ENCODE data around the gene FBXW7. TPM values are rescaled to one million over a fixed set of nuclear protein-coding genes. Genes with fewer than 3 reads are reported as not detected.
A peak's percentile ranks its signal among the peaks of the same experiment; 100 is the strongest.

FBXW7 gene
- total and polyA plus RNA-seq, 8 donors = 10.1 to 30.1 (median 17.6) TPM

GRCh38 chr4:152503653-152504290 is 32.1 kb downstream of the FBXW7 start:
- Histone ChIP-seq H3K4me1 (no peaks in the 10 kb centered on the region), H3K4me3 (no peak overlapping the region), H3K27me3 (no peaks in the 10 kb centered on the region), H3K27ac (no peak overlapping the region), H3K36me3 (no peaks in the 10 kb centered on the region), H3K9me3 (no peaks in the 10 kb centered on the region)
- no peak for DNase-seq
- FAIRE-seq = no peak
- intact Hi-C loops (cut with DNase I) = no loop called here
- TF ChIP-seq, protein P1, sequence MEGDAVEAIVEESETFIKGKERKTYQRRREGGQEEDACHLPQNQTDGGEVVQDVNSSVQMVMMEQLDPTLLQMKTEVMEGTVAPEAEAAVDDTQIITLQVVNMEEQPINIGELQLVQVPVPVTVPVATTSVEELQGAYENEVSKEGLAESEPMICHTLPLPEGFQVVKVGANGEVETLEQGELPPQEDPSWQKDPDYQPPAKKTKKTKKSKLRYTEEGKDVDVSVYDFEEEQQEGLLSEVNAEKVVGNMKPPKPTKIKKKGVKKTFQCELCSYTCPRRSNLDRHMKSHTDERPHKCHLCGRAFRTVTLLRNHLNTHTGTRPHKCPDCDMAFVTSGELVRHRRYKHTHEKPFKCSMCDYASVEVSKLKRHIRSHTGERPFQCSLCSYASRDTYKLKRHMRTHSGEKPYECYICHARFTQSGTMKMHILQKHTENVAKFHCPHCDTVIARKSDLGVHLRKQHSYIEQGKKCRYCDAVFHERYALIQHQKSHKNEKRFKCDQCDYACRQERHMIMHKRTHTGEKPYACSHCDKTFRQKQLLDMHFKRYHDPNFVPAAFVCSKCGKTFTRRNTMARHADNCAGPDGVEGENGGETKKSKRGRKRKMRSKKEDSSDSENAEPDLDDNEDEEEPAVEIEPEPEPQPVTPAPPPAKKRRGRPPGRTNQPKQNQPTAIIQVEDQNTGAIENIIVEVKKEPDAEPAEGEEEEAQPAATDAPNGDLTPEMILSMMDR (IDR thresholded peaks at IDR 0.05) = no peak
- no peak for ATAC-seq

DNA sequence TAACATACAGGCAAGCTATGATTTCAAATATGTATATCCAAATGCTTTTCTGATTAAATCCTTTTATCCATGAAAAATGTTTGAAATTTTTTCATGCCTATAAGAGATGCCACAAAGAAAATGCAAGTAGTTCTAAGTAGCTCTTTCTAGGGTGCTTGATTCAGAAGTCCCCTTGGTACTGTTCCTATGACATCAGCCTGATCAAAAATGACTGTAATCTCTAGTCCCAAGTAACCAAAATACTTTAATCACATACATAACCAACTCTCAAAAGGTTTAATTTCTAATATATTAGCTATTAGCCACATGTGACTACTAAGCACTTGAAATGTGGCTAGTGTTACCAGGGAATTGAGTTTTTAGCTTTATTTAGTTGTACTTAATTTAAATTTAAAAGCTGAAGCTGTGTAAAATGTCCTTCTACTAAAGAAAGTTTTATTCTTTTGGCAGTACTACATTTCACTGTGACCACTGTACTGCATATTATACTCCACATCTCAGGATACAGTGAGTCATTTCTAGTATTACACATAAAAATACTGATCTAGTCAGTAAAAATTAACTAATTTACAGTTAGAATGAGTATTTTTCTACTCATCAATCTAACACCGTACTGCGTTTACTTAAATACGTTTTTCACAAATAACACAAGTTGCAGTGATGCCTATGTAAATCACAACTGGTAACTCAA is 33.9 kb downstream of the FBXW7 start:
- no peaks in the 10 kb centered on the region for H3K9me3 ChIP-seq
- TF ChIP-seq, protein P1 (IDR thresholded peaks at IDR 0.05) = no peak
- no peaks in the 10 kb centered on the region for H3K36me3 ChIP-seq
- intact Hi-C loops (cut with DNase I) = no loop called here
- WGBS, 2 donors = 82 to 89% methylated on average over 3 of the region's 3 CpGs
- DNase-seq (no peak), ATAC-seq (no peak), FAIRE-seq (no peak)
- no peak overlapping the region for H3K27ac ChIP-seq
- H3K27me3 ChIP-seq = no peaks in the 10 kb centered on the region
- peaks cover 0 to 5% (median 0%) of the 10 kb centered on the region in 3 donors for H3K4me1 ChIP-seq
- no peak overlapping the region for H3K4me3 ChIP-seq

DNA sequence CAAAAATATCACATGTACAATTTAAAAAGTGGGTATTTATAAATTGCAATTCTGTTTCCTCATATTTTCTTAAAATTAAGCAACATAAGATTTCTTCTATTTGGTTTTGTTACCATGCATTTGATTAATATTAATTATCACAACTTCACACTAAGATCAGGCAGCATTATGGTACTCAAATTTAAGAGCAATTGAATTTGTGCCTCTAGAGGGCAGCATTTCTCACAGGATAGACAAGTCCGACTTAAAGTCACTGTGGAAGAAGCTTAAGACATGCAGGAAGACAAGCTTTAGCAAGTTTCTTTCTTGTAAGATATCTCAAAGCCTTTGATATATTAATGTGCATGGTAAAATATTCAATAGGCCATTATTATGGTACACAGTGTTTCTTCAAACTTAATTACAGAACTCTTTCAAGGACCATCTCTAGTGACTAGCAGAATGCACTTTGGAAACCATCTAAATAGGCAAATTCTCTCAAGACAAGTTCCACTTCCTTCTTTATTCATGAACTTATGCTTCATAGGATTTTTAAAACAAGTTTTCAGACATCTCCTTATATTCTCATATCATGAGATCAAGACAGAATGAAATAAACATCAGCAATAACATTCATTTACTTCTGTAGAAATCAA is 35.0 kb downstream of the FBXW7 start:
- ATAC-seq (peak; percentile 70 to 90 (median 88)), FAIRE-seq (peak; percentile 98), DNase-seq (peak in 3 of 6 donors; percentile 26 to 62 (median 51))
- intact Hi-C loops (cut with DNase I) = no loop called here
- Histone ChIP-seq H3K27me3 (no peaks in the 10 kb centered on the region), H3K36me3 (no peaks in the 10 kb centered on the region), H3K4me3 (no peak overlapping the region), H3K9me3 (no peaks in the 10 kb centered on the region), H3K4me1 (peaks cover 0 to 5% (median 0%) of the 10 kb centered on the region in 3 donors), H3K27ac (no peak overlapping the region)
- TF ChIP-seq, protein P1 (IDR thresholded peaks at IDR 0.05) = peak; percentile 61 to 79 (median 68)
- WGBS, 2 donors = 1 to 3% methylated on average over 1 of the region's 1 CpG

GRCh38 chr4:152500275-152500674 is 35.6 kb downstream of the FBXW7 start:
- Histone ChIP-seq H3K4me1 (peaks cover 0 to 5% (median 0%) of the 10 kb centered on the region in 3 donors), H3K4me3 (no peak overlapping the region), H3K36me3 (no peaks in the 10 kb centered on the region), H3K9me3 (no peaks in the 10 kb centered on the region), H3K27ac (no peak overlapping the region), H3K27me3 (no peaks in the 10 kb centered on the region)
- ATAC-seq (no peak), DNase-seq (no peak), FAIRE-seq (no peak)
- TF ChIP-seq, protein P1 (IDR thresholded peaks at IDR 0.05) = no peak
- intact Hi-C loops (cut with DNase I) = no loop called here
- 70 to 77% methylated on average over 2 of the region's 2 CpGs for WGBS, 2 donors

All from pancreas (tissue), 10 donors.